Heart left ventricle (tissue), 13 donors: Measurements from ENCODE around the gene WWOX.

Experiments
- POLR2A ChIP-seq, 2 donors: fragments of 450-650 bp; IDR thresholded peaks; one replicate each; pipeline ENCODE4 v1.6.1; 2017; ENCODE audit warnings: antibody characterized with exemption in 2 of 2, mild to moderate bottlenecking in 2 of 2, moderate library complexity in 2 of 2
- TF ChIP-seq, protein P1 (sequence below), 12 donors: fragments of 200-600 bp; sonication (generic) in 4 of 12; IDR thresholded peaks; one replicate each; pipeline versions ENCODE4 v1.5.0 to v1.8.0; 2018 to 2022; ENCODE audit warnings: antibody characterized with exemption in 12 of 12, mild to moderate bottlenecking in 5 of 12
- donor health status: ischemic (EF 13 %, LVEDD 7.1; RV severe dilation, severe dysfunction).
- donor health status: DM: no; HTN: yes; CAD: no.
- donor health status: DM: no; HTN: no; CAD: no.
- donor health status: ischemic (EF 25% LVEDD 6.9; RV normal size, moderate dysfunction).
- donor health status: ischemic (EF 25% LVEDD 5.7; RV mildly dilated, moderate dysfunction).
- donor health status: ischemic (EF 35%, LVEDD 5.7; RV mildly dilated, moderate dysfunction).
- donor health status: nonischemic (EF 11% LVEDD 7.7; RV severe dilation, severe dysfunction).
- donor health status: DM: yes; HTN: yes; CAD: no.
- donor health status: PGD.
- donor health status: ischemic (EF 29% LVEDD 5.4; RV normal size, mild dysfunction).
- donor health status: nonischemic (EF 23%, LVEDD 6.1; RV moderate dilation, normal function).

DNA sequence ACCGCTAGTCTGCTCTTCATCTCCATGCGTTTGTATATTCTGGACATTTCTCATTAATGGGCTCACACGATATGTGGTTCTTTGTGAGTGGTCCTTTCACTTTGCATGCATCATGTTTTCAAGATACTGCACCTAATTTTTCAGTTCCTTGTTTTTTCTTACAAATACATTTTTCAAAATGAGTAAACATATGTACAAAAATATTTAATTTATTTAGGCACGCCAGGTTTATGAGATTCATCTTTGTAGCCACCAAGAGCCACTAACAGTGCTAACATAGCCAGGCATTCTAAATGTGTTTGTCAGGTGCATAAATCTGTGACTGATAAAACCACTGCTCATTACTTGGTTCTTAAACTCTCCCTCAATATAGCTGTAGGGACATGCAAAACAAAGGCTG is 375.3 kb downstream of the WWOX start:
- TF ChIP-seq, protein P1, sequence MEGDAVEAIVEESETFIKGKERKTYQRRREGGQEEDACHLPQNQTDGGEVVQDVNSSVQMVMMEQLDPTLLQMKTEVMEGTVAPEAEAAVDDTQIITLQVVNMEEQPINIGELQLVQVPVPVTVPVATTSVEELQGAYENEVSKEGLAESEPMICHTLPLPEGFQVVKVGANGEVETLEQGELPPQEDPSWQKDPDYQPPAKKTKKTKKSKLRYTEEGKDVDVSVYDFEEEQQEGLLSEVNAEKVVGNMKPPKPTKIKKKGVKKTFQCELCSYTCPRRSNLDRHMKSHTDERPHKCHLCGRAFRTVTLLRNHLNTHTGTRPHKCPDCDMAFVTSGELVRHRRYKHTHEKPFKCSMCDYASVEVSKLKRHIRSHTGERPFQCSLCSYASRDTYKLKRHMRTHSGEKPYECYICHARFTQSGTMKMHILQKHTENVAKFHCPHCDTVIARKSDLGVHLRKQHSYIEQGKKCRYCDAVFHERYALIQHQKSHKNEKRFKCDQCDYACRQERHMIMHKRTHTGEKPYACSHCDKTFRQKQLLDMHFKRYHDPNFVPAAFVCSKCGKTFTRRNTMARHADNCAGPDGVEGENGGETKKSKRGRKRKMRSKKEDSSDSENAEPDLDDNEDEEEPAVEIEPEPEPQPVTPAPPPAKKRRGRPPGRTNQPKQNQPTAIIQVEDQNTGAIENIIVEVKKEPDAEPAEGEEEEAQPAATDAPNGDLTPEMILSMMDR (IDR thresholded peaks at IDR 0.05) = no peak
- no peak for TF ChIP-seq POLR2A (IDR thresholded peaks at IDR 0.05)
